ENCODE data around the gene NWD2.

Gene NWD2

DNA sequence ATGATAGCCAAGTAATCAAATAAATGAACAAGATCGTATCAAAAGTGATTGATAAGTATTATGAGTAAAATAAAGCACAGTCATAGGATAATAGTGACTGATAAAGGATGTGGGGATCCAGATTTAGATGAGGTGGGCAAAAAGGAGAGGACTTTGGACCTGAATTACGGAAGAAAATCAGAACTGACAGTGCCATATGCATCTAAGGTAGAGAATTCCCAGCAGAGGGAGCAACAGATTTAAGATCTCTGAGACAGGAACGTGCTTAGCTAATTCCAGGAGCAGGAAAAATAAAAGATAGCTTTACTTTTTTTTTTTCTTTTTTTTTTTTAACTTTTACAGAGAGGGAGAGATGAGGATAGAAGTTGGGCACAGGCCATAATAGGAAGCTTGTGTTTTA is 189.9 kb downstream of the NWD2 start:
- no peaks in the 10 kb centered on the region for H4K20me1 ChIP-seq (ENCODE audit: insufficient read depth, low read length)
- no peak overlapping the region for H2AFZ ChIP-seq (ENCODE audit: low read length)
- no peak overlapping the region for H3K4me2 ChIP-seq (ENCODE audit: low read depth, low read length)
- no peak for DNase-seq
- H3K27me3 ChIP-seq (replicated peaks; ENCODE audit: insufficient read depth, low read length) = no peaks in the 10 kb centered on the region
- H3K4me1 ChIP-seq (ENCODE audit: low read length) = peaks cover 12% of the 10 kb centered on the region
- no peak overlapping the region for H3K9ac ChIP-seq (ENCODE audit: low read length)
- H3K27ac ChIP-seq (ENCODE audit: low read length) = no peak overlapping the region
- TF ChIP-seq, protein P1, sequence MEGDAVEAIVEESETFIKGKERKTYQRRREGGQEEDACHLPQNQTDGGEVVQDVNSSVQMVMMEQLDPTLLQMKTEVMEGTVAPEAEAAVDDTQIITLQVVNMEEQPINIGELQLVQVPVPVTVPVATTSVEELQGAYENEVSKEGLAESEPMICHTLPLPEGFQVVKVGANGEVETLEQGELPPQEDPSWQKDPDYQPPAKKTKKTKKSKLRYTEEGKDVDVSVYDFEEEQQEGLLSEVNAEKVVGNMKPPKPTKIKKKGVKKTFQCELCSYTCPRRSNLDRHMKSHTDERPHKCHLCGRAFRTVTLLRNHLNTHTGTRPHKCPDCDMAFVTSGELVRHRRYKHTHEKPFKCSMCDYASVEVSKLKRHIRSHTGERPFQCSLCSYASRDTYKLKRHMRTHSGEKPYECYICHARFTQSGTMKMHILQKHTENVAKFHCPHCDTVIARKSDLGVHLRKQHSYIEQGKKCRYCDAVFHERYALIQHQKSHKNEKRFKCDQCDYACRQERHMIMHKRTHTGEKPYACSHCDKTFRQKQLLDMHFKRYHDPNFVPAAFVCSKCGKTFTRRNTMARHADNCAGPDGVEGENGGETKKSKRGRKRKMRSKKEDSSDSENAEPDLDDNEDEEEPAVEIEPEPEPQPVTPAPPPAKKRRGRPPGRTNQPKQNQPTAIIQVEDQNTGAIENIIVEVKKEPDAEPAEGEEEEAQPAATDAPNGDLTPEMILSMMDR (IDR thresholded peaks at IDR 0.05; ENCODE audit: low read length) = no peak
- TF ChIP-seq EZH2phosphoT487 (IDR thresholded peaks at IDR 0.05; ENCODE audit: low read length) = no peak
- TF ChIP-seq EZH2 (optimal IDR thresholded peaks at IDR 0.05; ENCODE audit: low read depth, low read length) = no peak
- H3K4me3 ChIP-seq (ENCODE audit: low read length) = no peak overlapping the region
- no peaks in the 10 kb centered on the region for H3K9me3 ChIP-seq (replicated peaks; ENCODE audit: insufficient read depth, low read length)
- H3K36me3 ChIP-seq (replicated peaks; ENCODE audit: insufficient read depth, low read length) = no peaks in the 10 kb centered on the region
- no peaks in the 10 kb centered on the region for H3K79me2 ChIP-seq (ENCODE audit: low read length)
- no peaks in the 10 kb centered on the region for H3K9me2 ChIP-seq (replicated peaks; ENCODE audit: insufficient read depth, low read length)
- H3F3A ChIP-seq (ENCODE audit: insufficient read depth, low read length) = no peaks in the 10 kb centered on the region

DNA sequence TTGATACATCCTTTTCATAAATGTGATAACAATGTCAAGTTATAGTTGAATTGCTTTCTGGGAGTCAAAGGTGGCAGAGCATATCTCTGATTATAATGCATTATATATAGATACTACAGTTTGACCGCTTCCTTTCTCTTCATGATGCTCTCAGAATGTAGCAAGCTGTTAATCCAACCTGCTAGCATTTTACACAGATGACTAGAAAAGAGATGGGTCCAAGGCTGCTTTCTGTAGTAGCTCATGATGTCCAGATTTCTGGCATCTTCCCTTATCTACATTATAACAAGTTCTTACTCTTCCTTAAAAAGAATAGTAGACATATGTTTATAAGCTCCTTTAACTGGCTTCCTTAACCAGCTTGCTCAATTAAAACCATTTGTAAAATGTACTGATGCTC is 192.0 kb downstream of the NWD2 start:
- H3K36me3 ChIP-seq (replicated peaks; ENCODE audit: insufficient read depth, low read length) = no peaks in the 10 kb centered on the region
- no peaks in the 10 kb centered on the region for H3K9me2 ChIP-seq (replicated peaks; ENCODE audit: insufficient read depth, low read length)
- H2AFZ ChIP-seq (ENCODE audit: low read length) = no peak overlapping the region
- DNase-seq = no peak
- no peaks in the 10 kb centered on the region for H3K79me2 ChIP-seq (ENCODE audit: low read length)
- H3K4me2 ChIP-seq (ENCODE audit: low read depth, low read length) = no peak overlapping the region
- no peak overlapping the region for H3K4me3 ChIP-seq (ENCODE audit: low read length)
- TF ChIP-seq EZH2 (optimal IDR thresholded peaks at IDR 0.05; ENCODE audit: low read depth, low read length) (no peak), EZH2phosphoT487 (IDR thresholded peaks at IDR 0.05; ENCODE audit: low read length) (no peak)
- TF ChIP-seq, protein P1 (IDR thresholded peaks at IDR 0.05; ENCODE audit: low read length) = no peak
- no peaks in the 10 kb centered on the region for H4K20me1 ChIP-seq (ENCODE audit: insufficient read depth, low read length)
- no peak overlapping the region for H3K27ac ChIP-seq (ENCODE audit: low read length)
- H3K9me3 ChIP-seq (replicated peaks; ENCODE audit: insufficient read depth, low read length) = no peaks in the 10 kb centered on the region
- no peaks in the 10 kb centered on the region for H3K27me3 ChIP-seq (replicated peaks; ENCODE audit: insufficient read depth, low read length)
- H3K4me1 ChIP-seq (ENCODE audit: low read length) = peaks cover under 1% of the 10 kb centered on the region; the same call in 1 of the 2 replicates
- H3F3A ChIP-seq (ENCODE audit: insufficient read depth, low read length) = no peaks in the 10 kb centered on the region
- no peak overlapping the region for H3K9ac ChIP-seq (ENCODE audit: low read length)

DNA sequence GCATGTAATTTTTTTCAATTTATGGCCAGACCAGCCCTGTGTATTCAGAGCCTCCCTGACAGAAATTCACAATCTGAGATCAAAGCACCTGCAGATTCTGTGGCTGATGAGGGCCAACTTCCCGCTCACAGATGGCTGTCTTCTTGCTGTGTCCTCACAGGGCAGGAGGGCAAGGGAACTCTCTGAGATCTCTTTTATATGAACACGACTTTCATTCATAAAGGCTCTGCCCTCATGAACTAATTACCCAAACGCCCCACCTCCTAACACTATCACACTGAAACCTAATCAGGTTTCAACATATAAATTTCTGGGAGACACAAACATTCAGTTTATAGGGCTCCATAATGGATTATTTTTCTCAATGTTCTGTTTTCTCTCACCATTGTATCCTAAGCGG is 192.6 kb downstream of the NWD2 start:
- Histone ChIP-seq H3F3A (ENCODE audit: insufficient read depth, low read length) (no peaks in the 10 kb centered on the region), H3K79me2 (ENCODE audit: low read length) (no peaks in the 10 kb centered on the region), H4K20me1 (ENCODE audit: insufficient read depth, low read length) (no peaks in the 10 kb centered on the region), H3K27me3 (replicated peaks; ENCODE audit: insufficient read depth, low read length) (no peaks in the 10 kb centered on the region), H3K9me2 (replicated peaks; ENCODE audit: insufficient read depth, low read length) (no peaks in the 10 kb centered on the region), H2AFZ (ENCODE audit: low read length) (no peak overlapping the region), H3K27ac (ENCODE audit: low read length) (no peak overlapping the region), H3K9me3 (replicated peaks; ENCODE audit: insufficient read depth, low read length) (no peaks in the 10 kb centered on the region), H3K4me3 (ENCODE audit: low read length) (no peak overlapping the region), H3K4me2 (ENCODE audit: low read depth, low read length) (no peak overlapping the region), H3K36me3 (replicated peaks; ENCODE audit: insufficient read depth, low read length) (no peaks in the 10 kb centered on the region), H3K4me1 (ENCODE audit: low read length) (no peaks in the 10 kb centered on the region), H3K9ac (ENCODE audit: low read length) (no peak overlapping the region)
- no peak for DNase-seq
- TF ChIP-seq EZH2phosphoT487 (IDR thresholded peaks at IDR 0.05; ENCODE audit: low read length) = no peak
- TF ChIP-seq, protein P1 (IDR thresholded peaks at IDR 0.05; ENCODE audit: low read length) = no peak
- TF ChIP-seq EZH2 (optimal IDR thresholded peaks at IDR 0.05; ENCODE audit: low read depth, low read length) = no peak
